ENCODE results near the gene SNAPC2. TPM values are rescaled to one million over a fixed set of nuclear protein-coding genes. Genes with fewer than 3 reads are reported as not detected.
A peak's percentile ranks its signal among the peaks of the same experiment; 100 is the strongest.

SNAPC2 gene
- total RNA-seq, 1 experiment from 2014 or later = 24.1 TPM

DNA sequence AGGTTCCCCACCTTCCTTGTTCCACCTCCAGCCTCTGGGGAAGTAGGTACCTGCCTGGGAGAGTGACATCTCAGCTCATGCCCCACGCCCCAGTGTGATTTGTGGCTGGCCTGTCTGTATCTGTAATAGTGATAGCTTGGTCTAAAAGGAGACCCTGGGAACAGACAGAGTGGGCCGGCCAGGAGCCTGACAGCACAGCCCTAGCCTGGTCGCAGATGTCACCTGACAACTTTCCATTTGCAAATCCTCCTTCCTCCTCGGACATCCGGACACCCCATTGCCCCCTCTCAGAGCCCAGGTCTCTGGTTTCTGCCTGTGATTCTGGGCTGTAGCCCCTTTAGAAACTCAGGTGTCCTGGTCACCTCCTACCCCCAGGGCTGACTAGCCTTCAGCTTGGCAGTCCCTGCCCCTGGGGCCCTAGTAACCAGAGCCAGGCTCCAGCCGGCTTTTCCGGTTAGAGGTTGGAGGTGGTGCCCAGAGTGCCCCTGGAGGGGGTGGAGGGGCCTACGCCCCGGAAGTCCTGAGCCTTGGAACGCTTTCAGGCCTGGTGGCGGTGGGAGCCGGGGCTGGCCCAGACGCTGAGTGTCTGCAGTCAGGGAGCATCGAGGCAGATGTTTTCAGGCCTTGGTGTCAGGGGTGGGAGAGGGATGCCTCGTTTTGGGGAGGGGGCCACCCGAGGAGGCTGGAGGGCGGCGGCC lies 25.4 kb upstream of the SNAPC2 start:
- no peak for TF ChIP-seq CTCF (IDR thresholded peaks at IDR 0.05; ENCODE audit: unreplicated experiment)
- peak; percentile 47 for DNase-seq (ENCODE audit: unreplicated experiment)
- peaks cover 17% of the 10 kb centered on the region for H3K36me3 Mint-ChIP-seq (ENCODE audit: insufficient read depth, unreplicated experiment)
- peak overlapping the region; percentile 23 for H3K4me3 Mint-ChIP-seq (ENCODE audit: unreplicated experiment)
- H3K4me1 Mint-ChIP-seq (ENCODE audit: insufficient read depth, unreplicated experiment) = peaks cover 12% of the 10 kb centered on the region
- BruUV-seq (replicated peaks) = no TSS peak
- no peaks in the 10 kb centered on the region for H3K9me3 Mint-ChIP-seq (ENCODE audit: unreplicated experiment)
- ChIA-PET POLR2A (interaction anchor here (0.7 kb wide), 1 partner anchor 34 kb away, joined by 3 read pairs; no protein-coding TSS in a partner anchor), CTCF (interaction anchor here (1.3 kb wide), 1 partner anchor 25 kb away, joined by 3 read pairs; no protein-coding TSS in a partner anchor)
- no peaks in the 10 kb centered on the region for H3K27me3 Mint-ChIP-seq (ENCODE audit: insufficient read depth, unreplicated experiment)
- peak overlapping the region; percentile 42 for H3K27ac Mint-ChIP-seq (ENCODE audit: low read depth, unreplicated experiment)
- intact Hi-C loops (cut with micrococcal nuclease) = no loop called here

DNA sequence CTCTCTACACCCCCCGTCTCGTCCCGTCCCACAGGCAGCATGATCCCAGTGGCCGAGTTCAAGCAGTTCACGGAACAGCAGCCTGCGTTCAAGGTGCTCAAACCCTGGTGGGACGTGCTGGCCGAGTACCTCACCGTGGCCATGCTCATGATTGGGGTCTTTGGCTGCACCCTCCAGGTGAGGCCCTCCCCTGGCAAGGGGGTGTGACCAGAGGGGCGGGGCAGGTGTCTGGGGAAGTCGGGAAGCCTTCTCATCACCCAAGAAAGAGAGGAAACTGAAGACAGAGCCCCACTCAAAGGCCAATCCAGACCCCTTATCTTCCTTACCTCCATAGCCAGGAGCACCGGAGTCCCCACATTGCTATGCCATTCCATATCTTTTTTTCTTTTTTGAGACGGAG lies 24.6 kb upstream of the SNAPC2 start:
- Mint-ChIP-seq H3K9me3 (ENCODE audit: unreplicated experiment) (no peaks in the 10 kb centered on the region), H3K4me1 (ENCODE audit: insufficient read depth, unreplicated experiment) (peaks cover 14% of the 10 kb centered on the region), H3K27me3 (ENCODE audit: insufficient read depth, unreplicated experiment) (no peaks in the 10 kb centered on the region), H3K27ac (ENCODE audit: low read depth, unreplicated experiment) (peak overlapping the region; percentile 42), H3K36me3 (ENCODE audit: insufficient read depth, unreplicated experiment) (peaks cover 18% of the 10 kb centered on the region), H3K4me3 (ENCODE audit: unreplicated experiment) (no peak overlapping the region)
- CTCF ChIA-PET = interaction anchor here (1.0 to 1.2 kb wide), 2 partner anchors 26 to 43 kb away, joined by 3 read pairs; no protein-coding TSS in a partner anchor
- POLR2A ChIA-PET = no interaction called here
- BruUV-seq (replicated peaks) = no TSS peak
- no peak for DNase-seq (ENCODE audit: unreplicated experiment)
- intact Hi-C loops (cut with micrococcal nuclease) = no loop called here
- no peak for TF ChIP-seq CTCF (IDR thresholded peaks at IDR 0.05; ENCODE audit: unreplicated experiment)

DNA sequence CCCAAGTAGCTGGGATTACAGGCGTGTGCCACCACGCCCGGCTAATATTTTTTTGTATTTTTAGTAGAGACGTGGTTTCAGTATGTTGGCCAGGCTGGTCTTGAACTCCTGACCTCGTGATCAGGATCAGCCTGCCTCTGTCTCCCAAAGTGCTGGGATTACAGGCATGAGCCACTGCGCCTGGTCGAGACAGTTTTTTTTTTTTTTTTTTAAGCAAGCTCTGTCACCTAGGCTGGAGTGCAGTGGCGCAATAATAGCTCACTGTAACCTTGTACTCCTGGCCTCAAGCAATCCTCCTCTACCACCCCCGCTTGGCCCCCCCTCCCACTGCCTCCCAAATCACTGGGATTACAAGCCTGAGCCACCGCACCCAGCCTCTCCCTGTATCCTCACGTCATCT lies 22.8 kb upstream of the SNAPC2 start:
- peak; percentile 89 for DNase-seq (ENCODE audit: unreplicated experiment)
- Mint-ChIP-seq H3K9me3 (ENCODE audit: unreplicated experiment) (no peaks in the 10 kb centered on the region), H3K36me3 (ENCODE audit: insufficient read depth, unreplicated experiment) (peaks cover 18% of the 10 kb centered on the region), H3K4me3 (ENCODE audit: unreplicated experiment) (no peak overlapping the region), H3K27ac (ENCODE audit: low read depth, unreplicated experiment) (peak overlapping the region; percentile 91), H3K27me3 (ENCODE audit: insufficient read depth, unreplicated experiment) (no peaks in the 10 kb centered on the region), H3K4me1 (ENCODE audit: insufficient read depth, unreplicated experiment) (peaks cover 22% of the 10 kb centered on the region)
- BruUV-seq (replicated peaks) = no TSS peak
- intact Hi-C loops (cut with micrococcal nuclease) = no loop called here
- CTCF ChIA-PET = interaction anchor here (1.4 to 2.8 kb wide), 2 partner anchors 28 to 45 kb away, joined by 4 to 18 read pairs; no protein-coding TSS in a partner anchor
- TF ChIP-seq CTCF (IDR thresholded peaks at IDR 0.05; ENCODE audit: unreplicated experiment) = no peak
- POLR2A ChIA-PET = interaction anchor here (1.3 to 8.7 kb wide), 5 partner anchors 9 to 47 kb away, joined by 3 to 91 read pairs (median 7); partner anchors contain the start of gene LRRC8E

DNA sequence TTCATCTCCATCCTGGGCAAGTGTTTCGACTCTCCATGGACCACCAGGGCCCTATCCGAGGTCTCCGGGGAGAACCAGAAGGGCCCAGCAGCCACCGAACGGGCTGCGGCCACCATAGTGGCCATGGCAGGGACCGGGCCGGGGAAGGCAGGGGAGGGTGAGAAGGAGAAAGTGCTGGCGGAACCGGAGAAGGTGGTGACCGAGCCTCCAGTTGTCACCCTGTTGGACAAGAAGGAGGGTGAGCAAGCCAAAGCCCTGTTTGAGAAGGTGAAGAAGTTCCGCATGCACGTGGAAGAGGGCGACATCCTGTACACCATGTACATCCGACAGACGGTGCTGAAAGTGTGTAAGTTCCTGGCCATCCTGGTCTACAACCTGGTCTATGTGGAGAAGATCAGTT lies 21.2 kb upstream of the SNAPC2 start:
- intact Hi-C loops (cut with micrococcal nuclease) = no loop called here
- no peak overlapping the region for H3K27ac Mint-ChIP-seq (ENCODE audit: low read depth, unreplicated experiment)
- peaks cover 27% of the 10 kb centered on the region for H3K36me3 Mint-ChIP-seq (ENCODE audit: insufficient read depth, unreplicated experiment)
- DNase-seq (ENCODE audit: unreplicated experiment) = no peak
- POLR2A ChIA-PET = interaction anchor here (2.2 to 8.7 kb wide), 3 partner anchors 9 to 30 kb away, joined by 7 to 91 read pairs (median 53); partner anchors contain the start of gene LRRC8E
- CTCF ChIA-PET = interaction anchor here (2.7 to 2.8 kb wide), 2 partner anchors 30 to 46 kb away, joined by 18 read pairs; no protein-coding TSS in a partner anchor
- H3K27me3 Mint-ChIP-seq (ENCODE audit: insufficient read depth, unreplicated experiment) = no peaks in the 10 kb centered on the region
- no TSS peak for BruUV-seq (replicated peaks)
- TF ChIP-seq CTCF (IDR thresholded peaks at IDR 0.05; ENCODE audit: unreplicated experiment) = no peak
- no peak overlapping the region for H3K4me3 Mint-ChIP-seq (ENCODE audit: unreplicated experiment)
- H3K9me3 Mint-ChIP-seq (ENCODE audit: unreplicated experiment) = no peaks in the 10 kb centered on the region
- H3K4me1 Mint-ChIP-seq (ENCODE audit: insufficient read depth, unreplicated experiment) = peaks cover 22% of the 10 kb centered on the region

Data from MCF 10A (cell line).